Calu3 (cell line): ENCODE data around the gene NBEA. TPM values are rescaled to one million over a fixed set of nuclear protein-coding genes. Genes with fewer than 3 reads are reported as not detected.

ENCODE experiments used
- BruUV-seq: library from RNA; stranded (reverse); fragments of 400-500 nt; replicated peaks from 2 replicates; lab custom pipeline; 2021; lab: Mats Ljungman, UMichigan
- CTCF ChIA-PET: fragments of 300-600 bp; sonication (Branson Sonifier 250); formaldehyde crosslinking; loops from one replicate; lab custom pipeline; 2022; ENCODE audit warnings: antibody characterized with exemption; lab: Charles Lee
- DNase-seq: peaks from one replicate; pipeline ENCODE4 v3.0.0; 2022
- H3K27ac Mint-ChIP-seq: one replicate; pipeline ENCODE4 v1.8.0; 2022; ENCODE audit warnings: mixed read lengths; ENCODE audit not compliant: unreplicated experiment
- H3K27me3 Mint-ChIP-seq: one replicate; pipeline ENCODE4 v1.8.0; 2022; ENCODE audit warnings: mixed read lengths; ENCODE audit not compliant: unreplicated experiment
- H3K36me3 Mint-ChIP-seq: one replicate; pipeline ENCODE4 v1.8.0; 2022; ENCODE audit warnings: mild to moderate bottlenecking, moderate library complexity, mixed read lengths; ENCODE audit not compliant: insufficient read depth, unreplicated experiment
- H3K4me1 Mint-ChIP-seq: one replicate; pipeline ENCODE4 v1.8.0; 2022; ENCODE audit warnings: mild to moderate bottlenecking, low read depth, mixed read lengths; ENCODE audit not compliant: unreplicated experiment
- H3K4me3 Mint-ChIP-seq: one replicate; pipeline ENCODE4 v1.8.0; 2022; ENCODE audit warnings: mild to moderate bottlenecking, low read depth, moderate library complexity, mixed read lengths; ENCODE audit not compliant: unreplicated experiment
- H3K9me3 Mint-ChIP-seq: one replicate; pipeline ENCODE4 v1.8.0; 2022; ENCODE audit warnings: low read depth, mixed read lengths; ENCODE audit not compliant: unreplicated experiment
- CTCF ChIP-seq: fragments of 200-600 bp; IDR thresholded peaks from one replicate; pipeline ENCODE4 v1.8.0; 2022; ENCODE audit warnings: antibody characterized with exemption; ENCODE audit not compliant: unreplicated experiment
- intact Hi-C: fragments of 100-400 bp; cut with micrococcal nuclease; formaldehyde crosslinking; loops from one replicate; pipeline ENCODE4 v1.10.0; 2022; ENCODE audit not compliant: unreplicated experiment
- total RNA-seq: library from RNA; stranded (reverse); gene quantifications from 2 replicates; pipeline ENCODE4 v1.2.3, GENCODE V29; 2022

NBEA gene
- total RNA-seq, 1 experiment from 2014 or later: 18.0 TPM

DNA sequence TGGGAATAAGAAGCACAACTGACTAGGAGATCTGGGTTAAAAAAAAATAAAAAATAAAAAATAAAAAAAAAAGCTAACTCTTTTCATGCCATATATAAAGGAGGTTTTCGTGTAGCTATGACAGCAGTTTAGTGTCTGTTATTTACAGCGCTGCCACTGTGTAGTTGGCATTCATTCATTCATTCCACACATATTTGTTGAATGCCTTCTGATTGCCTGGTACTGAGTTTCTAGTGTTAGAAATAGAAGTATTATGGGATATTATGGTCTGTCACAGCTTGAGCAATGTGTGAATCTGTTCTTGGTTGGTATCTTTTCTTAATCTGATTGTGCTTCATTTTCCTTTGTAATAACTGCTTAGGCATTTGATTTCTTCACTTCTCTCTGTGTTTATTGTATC lies 237.4 kb downstream of the NBEA start:
- H3K27ac Mint-ChIP-seq: no peak overlapping the region
- no peak overlapping the region for H3K4me3 Mint-ChIP-seq

DNA sequence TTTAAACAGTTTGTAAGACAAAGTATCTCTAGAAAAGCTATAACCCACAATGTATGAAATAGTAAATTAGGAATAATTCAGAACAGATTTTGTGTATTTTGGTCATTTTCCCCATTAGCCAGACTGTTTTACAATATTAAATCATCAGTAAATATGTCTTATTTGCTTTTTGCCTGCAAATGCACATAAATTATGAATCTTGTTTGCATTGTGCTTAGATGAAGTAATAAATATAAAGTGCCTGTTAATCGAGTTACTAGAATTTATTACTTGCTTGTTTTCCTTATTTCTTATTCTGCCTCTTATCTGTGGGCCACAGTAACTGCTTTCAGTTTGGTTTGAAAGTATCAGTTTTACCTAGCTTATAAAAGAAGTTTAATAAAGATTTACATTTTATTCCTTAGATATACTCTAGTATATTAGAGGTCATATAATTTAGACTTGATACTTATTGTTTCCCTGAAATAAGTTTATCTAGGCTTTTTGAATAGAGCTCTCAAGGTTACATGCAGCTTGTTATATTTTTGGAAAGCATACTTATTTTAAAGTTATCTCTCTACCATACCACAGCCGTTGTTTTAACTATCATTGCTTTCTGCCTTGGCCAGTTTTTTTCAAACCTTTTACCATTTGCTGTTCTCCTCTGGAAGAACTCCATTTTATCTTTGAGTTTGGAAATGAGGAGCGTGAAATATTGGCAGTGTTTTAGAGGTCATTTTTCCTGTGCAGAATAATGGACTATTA lies 238.0 kb downstream of the NBEA start:
- no peaks in the 10 kb centered on the region for H3K27me3 Mint-ChIP-seq
- DNase-seq: no peak
- H3K4me3 Mint-ChIP-seq: no peak overlapping the region
- CTCF ChIA-PET: no interaction called here
- intact Hi-C loops: no loop called here
- no peaks in the 10 kb centered on the region for H3K9me3 Mint-ChIP-seq
- TF ChIP-seq CTCF: no peak
- no TSS peak for BruUV-seq
- H3K27ac Mint-ChIP-seq: no peak overlapping the region
- no peaks in the 10 kb centered on the region for H3K4me1 Mint-ChIP-seq
- H3K36me3 Mint-ChIP-seq: no peaks in the 10 kb centered on the region

More for the DNA sequence above, 237.4 kb downstream of the NBEA start:
- H3K4me1 Mint-ChIP-seq: no peaks in the 10 kb centered on the region
- no peak for TF ChIP-seq CTCF
- no peaks in the 10 kb centered on the region for H3K36me3 Mint-ChIP-seq
- intact Hi-C loops: no loop called here
- no peaks in the 10 kb centered on the region for H3K9me3 Mint-ChIP-seq
- no TSS peak for BruUV-seq
- H3K27me3 Mint-ChIP-seq: no peaks in the 10 kb centered on the region
- no peak for DNase-seq
- CTCF ChIA-PET: interaction anchor here (1.1 kb wide), 1 partner anchor 12 kb away, joined by 3 read pairs; no protein-coding TSS in a partner anchor

DNA sequence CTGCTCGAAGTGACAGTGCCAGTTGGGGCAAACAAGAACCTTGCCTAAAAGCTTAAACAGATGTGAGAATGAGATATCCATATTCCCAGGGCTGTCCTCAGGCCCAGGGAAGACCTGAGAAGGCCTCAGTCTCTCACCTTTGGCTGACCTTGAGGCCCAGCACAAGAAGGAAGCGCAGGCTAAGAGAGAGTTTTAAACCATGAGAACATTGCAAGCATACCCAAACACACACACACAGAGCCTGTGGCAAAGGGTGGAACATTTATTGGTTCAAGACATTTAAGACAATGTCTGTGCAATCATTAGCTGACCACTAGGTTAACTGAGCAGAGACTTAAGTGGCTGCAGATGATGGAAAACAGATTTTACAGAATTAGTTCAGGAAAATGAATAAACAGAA lies 248.2 kb downstream of the NBEA start:
- TF ChIP-seq CTCF: no peak
- CTCF ChIA-PET: no interaction called here
- H3K27ac Mint-ChIP-seq: no peak overlapping the region
- no peaks in the 10 kb centered on the region for H3K4me1 Mint-ChIP-seq
- no peaks in the 10 kb centered on the region for H3K36me3 Mint-ChIP-seq
- no peak for DNase-seq
- H3K27me3 Mint-ChIP-seq: no peaks in the 10 kb centered on the region
- no peaks in the 10 kb centered on the region for H3K9me3 Mint-ChIP-seq
- H3K4me3 Mint-ChIP-seq: no peak overlapping the region
- no TSS peak for BruUV-seq
- intact Hi-C loops: no loop called here

- Mint-ChIP-seq H3K4me1 (no peaks in the 10 kb centered on the region), H3K27me3 (no peaks in the 10 kb centered on the region), H3K9me3 (no peaks in the 10 kb centered on the region), H3K4me3 (no peak overlapping the region), H3K27ac (no peak overlapping the region), H3K36me3 (no peaks in the 10 kb centered on the region)
- BruUV-seq: no TSS peak
- DNase-seq: no peak
- intact Hi-C loops: no loop called here
- CTCF ChIA-PET: interaction anchor here (0.9 kb wide), 1 partner anchor 13 kb away, joined by 3 read pairs; no protein-coding TSS in a partner anchor
- TF ChIP-seq CTCF: no peak
Observed at GRCh38 chr13:35191883-35192282, 249.8 kb downstream of the NBEA start.
